ENCODE data around the gene CACNA1H. TPM values are rescaled to one million over a fixed set of nuclear protein-coding genes. Genes with fewer than 3 reads are reported as not detected.

CACNA1H gene
- total RNA-seq, 1 experiment from 2014 or later, result 24.3 TPM

DNA sequence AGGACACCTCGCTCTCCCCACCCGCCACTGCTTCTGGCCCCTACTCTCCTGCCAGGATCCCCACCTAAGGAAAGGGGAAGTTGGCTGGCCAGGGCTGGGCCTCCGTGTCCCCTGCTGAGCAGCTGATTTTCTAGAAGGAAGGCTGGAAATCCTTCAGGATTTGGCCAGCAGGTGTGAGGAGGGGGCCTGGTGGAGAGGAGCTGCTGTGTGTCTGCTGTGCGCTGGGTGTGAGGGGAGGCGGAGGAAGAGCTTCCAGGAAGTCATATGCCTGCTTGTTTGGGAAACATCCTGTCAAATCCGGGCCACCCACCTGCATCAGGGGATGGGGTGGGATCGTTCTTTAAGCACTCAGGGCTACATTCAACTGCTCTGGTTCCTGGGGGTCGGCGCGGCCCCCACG lies 43.6 kb downstream of the CACNA1H start:
- no peaks in the 10 kb centered on the region for H4K20me1 ChIP-seq (ENCODE audit: insufficient read depth)
- H3K79me2 ChIP-seq (ENCODE audit: insufficient read depth, low read length), result no peaks in the 10 kb centered on the region
- BruUV-seq (replicated peaks), result no TSS peak
- no peak overlapping the region for H3K4me2 ChIP-seq (ENCODE audit: low read length)
- no peak for ATAC-seq
- no peaks in the 10 kb centered on the region for H3K27me3 ChIP-seq (ENCODE audit: insufficient read depth, low read length)
- H3K4me1 ChIP-seq (ENCODE audit: control insufficient read depth in 1 of 2, insufficient read depth in 2 of 2, low read length in 2 of 2), result peaks cover 22 to 49% of the 10 kb centered on the region in 2 experiments
- H3K36me3 ChIP-seq (ENCODE audit: control insufficient read depth in 1 of 2, insufficient read depth in 2 of 2, low read length in 2 of 2), result no peaks in the 10 kb centered on the region
- DNase-seq (ENCODE audit: low read depth, low spot score), result no peak
- ChIA-PET CTCF (no interaction called here), RAD21 (ENCODE audit: low non-redundant PET in 1 of 2, low total read pairs in 2 of 2, uncharacterized antibody in 2 of 2, unreplicated experiment in 2 of 2) (no interaction called here), POLR2A (no interaction called here)
- no peaks in the 10 kb centered on the region for H3K9me2 ChIP-seq (ENCODE audit: insufficient read depth)
- H3K27ac ChIP-seq (ENCODE audit: low read depth, low read length), result no peak overlapping the region
- TF ChIP-seq POLR2A (IDR thresholded peaks at IDR 0.05; ENCODE audit: borderline replicate concordance, extremely low read depth, insufficient read depth, insufficient read length) (no peak), SIN3A (IDR thresholded peaks at IDR 0.05; ENCODE audit: low read depth) (no peak), TCF7L2 (IDR thresholded peaks at IDR 0.05; ENCODE audit: borderline replicate concordance, extremely low read depth, insufficient read depth, insufficient read length) (no peak), ZBTB33 (IDR thresholded peaks at IDR 0.05; ENCODE audit: extremely low read depth, insufficient replicate concordance, low read length) (no peak), SP1 (IDR thresholded peaks at IDR 0.05; ENCODE audit: low read depth) (no peak), RAD21 (IDR thresholded peaks at IDR 0.05; ENCODE audit: low read depth) (no peak), ZNF274 (IDR thresholded peaks at IDR 0.05; ENCODE audit: low read depth, low read length) (no peak), EZH2phosphoT487 (IDR thresholded peaks at IDR 0.05; ENCODE audit: borderline replicate concordance) (no peak)
- TF ChIP-seq, protein P1, sequence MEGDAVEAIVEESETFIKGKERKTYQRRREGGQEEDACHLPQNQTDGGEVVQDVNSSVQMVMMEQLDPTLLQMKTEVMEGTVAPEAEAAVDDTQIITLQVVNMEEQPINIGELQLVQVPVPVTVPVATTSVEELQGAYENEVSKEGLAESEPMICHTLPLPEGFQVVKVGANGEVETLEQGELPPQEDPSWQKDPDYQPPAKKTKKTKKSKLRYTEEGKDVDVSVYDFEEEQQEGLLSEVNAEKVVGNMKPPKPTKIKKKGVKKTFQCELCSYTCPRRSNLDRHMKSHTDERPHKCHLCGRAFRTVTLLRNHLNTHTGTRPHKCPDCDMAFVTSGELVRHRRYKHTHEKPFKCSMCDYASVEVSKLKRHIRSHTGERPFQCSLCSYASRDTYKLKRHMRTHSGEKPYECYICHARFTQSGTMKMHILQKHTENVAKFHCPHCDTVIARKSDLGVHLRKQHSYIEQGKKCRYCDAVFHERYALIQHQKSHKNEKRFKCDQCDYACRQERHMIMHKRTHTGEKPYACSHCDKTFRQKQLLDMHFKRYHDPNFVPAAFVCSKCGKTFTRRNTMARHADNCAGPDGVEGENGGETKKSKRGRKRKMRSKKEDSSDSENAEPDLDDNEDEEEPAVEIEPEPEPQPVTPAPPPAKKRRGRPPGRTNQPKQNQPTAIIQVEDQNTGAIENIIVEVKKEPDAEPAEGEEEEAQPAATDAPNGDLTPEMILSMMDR (IDR thresholded peaks at IDR 0.05 in 2 of 3, conservative IDR thresholded peaks at IDR 0.05 in 1 of 3; ENCODE audit: borderline replicate concordance in 1 of 3, insufficient read depth in 1 of 3, low read depth in 2 of 3, low read length in 2 of 3), result no peak
- H3K9ac ChIP-seq (ENCODE audit: low read length), result no peak overlapping the region
- intact Hi-C loops (cut with micrococcal nuclease), result no loop called here
- no peak overlapping the region for H2AFZ ChIP-seq (ENCODE audit: low read depth, low read length, poor library complexity, severe bottlenecking)
- no peaks in the 10 kb centered on the region for H3K9me3 ChIP-seq (ENCODE audit: control insufficient read depth in 1 of 2, insufficient read depth in 1 of 2, low read depth in 1 of 2, low read length in 2 of 2)
- no peak overlapping the region for H3K4me3 ChIP-seq (replicated peaks in 1 of 2; ENCODE audit: low read depth in 1 of 2, low read length in 2 of 2)
